ENCODE measurements around the gene PNPLA6. TPM values are rescaled to one million over a fixed set of nuclear protein-coding genes. Genes with fewer than 3 reads are reported as not detected.
A peak's percentile ranks its signal among the peaks of the same experiment; 100 is the strongest.

PNPLA6 gene
- total and polyA plus RNA-seq, 9 of the 15 experiments (the other 6 are each of a cell fraction or from before 2014, with no cell fraction given): 0.07 to 30.2 (median 8.3) TPM

DNA sequence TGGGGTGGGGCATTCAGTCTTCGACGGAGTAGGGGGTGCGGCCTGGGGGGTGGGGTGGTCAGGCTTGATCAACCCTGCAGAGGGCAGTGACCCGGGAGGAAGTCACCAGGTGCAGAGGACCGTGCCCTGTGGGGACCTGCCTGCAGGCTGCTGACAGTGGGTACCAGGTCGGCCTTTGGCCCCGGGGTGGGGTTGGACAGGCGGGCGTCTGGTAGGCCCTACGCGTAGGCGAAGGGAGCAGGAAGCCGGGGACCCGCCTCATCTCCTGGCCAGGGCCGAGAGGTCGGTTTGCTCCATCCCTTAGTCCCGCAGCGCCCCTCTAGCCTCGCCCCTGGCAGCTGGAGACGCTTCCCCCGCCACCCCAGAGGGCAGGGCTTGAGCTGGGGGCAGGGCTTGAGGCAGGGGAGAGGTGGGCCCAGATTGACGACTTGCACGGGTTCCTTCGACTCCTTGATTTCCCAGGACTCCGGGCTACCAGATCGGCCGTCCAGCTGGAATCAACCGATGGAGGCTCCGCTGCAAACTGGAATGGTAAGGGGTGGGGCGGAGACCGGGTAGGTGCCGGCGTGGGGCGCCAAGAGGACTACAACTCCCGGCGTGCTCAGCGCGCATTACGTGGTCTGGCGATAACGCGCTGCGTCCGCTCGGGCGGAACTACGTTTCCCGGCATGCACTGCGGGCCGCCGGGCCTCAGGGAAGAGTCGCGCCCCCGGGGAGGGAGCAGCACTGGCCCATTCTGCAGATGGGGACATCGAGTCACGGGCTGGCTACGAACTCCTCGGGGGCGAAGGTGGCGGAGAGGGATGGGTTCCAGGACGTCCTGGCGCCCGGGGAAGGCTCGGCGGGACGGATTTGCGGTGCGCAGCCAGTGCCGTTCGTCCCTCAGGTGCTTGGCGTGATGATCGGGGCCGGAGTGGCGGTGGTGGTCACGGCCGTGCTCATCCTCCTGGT lies at the start of gene PNPLA6 (continued):
- TF ChIP-seq, protein P1, sequence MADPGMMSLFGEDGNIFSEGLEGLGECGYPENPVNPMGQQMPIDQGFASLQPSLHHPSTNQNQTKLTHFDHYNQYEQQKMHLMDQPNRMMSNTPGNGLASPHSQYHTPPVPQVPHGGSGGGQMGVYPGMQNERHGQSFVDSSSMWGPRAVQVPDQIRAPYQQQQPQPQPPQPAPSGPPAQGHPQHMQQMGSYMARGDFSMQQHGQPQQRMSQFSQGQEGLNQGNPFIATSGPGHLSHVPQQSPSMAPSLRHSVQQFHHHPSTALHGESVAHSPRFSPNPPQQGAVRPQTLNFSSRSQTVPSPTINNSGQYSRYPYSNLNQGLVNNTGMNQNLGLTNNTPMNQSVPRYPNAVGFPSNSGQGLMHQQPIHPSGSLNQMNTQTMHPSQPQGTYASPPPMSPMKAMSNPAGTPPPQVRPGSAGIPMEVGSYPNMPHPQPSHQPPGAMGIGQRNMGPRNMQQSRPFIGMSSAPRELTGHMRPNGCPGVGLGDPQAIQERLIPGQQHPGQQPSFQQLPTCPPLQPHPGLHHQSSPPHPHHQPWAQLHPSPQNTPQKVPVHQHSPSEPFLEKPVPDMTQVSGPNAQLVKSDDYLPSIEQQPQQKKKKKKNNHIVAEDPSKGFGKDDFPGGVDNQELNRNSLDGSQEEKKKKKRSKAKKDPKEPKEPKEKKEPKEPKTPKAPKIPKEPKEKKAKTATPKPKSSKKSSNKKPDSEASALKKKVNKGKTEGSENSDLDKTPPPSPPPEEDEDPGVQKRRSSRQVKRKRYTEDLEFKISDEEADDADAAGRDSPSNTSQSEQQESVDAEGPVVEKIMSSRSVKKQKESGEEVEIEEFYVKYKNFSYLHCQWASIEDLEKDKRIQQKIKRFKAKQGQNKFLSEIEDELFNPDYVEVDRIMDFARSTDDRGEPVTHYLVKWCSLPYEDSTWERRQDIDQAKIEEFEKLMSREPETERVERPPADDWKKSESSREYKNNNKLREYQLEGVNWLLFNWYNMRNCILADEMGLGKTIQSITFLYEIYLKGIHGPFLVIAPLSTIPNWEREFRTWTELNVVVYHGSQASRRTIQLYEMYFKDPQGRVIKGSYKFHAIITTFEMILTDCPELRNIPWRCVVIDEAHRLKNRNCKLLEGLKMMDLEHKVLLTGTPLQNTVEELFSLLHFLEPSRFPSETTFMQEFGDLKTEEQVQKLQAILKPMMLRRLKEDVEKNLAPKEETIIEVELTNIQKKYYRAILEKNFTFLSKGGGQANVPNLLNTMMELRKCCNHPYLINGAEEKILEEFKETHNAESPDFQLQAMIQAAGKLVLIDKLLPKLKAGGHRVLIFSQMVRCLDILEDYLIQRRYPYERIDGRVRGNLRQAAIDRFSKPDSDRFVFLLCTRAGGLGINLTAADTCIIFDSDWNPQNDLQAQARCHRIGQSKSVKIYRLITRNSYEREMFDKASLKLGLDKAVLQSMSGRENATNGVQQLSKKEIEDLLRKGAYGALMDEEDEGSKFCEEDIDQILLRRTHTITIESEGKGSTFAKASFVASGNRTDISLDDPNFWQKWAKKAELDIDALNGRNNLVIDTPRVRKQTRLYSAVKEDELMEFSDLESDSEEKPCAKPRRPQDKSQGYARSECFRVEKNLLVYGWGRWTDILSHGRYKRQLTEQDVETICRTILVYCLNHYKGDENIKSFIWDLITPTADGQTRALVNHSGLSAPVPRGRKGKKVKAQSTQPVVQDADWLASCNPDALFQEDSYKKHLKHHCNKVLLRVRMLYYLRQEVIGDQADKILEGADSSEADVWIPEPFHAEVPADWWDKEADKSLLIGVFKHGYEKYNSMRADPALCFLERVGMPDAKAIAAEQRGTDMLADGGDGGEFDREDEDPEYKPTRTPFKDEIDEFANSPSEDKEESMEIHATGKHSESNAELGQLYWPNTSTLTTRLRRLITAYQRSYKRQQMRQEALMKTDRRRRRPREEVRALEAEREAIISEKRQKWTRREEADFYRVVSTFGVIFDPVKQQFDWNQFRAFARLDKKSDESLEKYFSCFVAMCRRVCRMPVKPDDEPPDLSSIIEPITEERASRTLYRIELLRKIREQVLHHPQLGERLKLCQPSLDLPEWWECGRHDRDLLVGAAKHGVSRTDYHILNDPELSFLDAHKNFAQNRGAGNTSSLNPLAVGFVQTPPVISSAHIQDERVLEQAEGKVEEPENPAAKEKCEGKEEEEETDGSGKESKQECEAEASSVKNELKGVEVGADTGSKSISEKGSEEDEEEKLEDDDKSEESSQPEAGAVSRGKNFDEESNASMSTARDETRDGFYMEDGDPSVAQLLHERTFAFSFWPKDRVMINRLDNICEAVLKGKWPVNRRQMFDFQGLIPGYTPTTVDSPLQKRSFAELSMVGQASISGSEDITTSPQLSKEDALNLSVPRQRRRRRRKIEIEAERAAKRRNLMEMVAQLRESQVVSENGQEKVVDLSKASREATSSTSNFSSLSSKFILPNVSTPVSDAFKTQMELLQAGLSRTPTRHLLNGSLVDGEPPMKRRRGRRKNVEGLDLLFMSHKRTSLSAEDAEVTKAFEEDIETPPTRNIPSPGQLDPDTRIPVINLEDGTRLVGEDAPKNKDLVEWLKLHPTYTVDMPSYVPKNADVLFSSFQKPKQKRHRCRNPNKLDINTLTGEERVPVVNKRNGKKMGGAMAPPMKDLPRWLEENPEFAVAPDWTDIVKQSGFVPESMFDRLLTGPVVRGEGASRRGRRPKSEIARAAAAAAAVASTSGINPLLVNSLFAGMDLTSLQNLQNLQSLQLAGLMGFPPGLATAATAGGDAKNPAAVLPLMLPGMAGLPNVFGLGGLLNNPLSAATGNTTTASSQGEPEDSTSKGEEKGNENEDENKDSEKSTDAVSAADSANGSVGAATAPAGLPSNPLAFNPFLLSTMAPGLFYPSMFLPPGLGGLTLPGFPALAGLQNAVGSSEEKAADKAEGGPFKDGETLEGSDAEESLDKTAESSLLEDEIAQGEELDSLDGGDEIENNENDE (IDR thresholded peaks at IDR 0.05; ENCODE audit: low read depth, low read length): no peak
- TF ChIP-seq RAD21 (CRISPR knock-in tag; conservative IDR thresholded peaks at IDR 0.05 in 1 of 2, IDR thresholded peaks at IDR 0.05 in 1 of 2): no peak; a peak in 1 of 4 replicates
- no peak for TF ChIP-seq GATA2 (CRISPR knock-in tag; IDR thresholded peaks at IDR 0.05)
- no peak for TF ChIP-seq DNMT1 (IDR thresholded peaks at IDR 0.05)
- TF ChIP-seq, protein P2, sequence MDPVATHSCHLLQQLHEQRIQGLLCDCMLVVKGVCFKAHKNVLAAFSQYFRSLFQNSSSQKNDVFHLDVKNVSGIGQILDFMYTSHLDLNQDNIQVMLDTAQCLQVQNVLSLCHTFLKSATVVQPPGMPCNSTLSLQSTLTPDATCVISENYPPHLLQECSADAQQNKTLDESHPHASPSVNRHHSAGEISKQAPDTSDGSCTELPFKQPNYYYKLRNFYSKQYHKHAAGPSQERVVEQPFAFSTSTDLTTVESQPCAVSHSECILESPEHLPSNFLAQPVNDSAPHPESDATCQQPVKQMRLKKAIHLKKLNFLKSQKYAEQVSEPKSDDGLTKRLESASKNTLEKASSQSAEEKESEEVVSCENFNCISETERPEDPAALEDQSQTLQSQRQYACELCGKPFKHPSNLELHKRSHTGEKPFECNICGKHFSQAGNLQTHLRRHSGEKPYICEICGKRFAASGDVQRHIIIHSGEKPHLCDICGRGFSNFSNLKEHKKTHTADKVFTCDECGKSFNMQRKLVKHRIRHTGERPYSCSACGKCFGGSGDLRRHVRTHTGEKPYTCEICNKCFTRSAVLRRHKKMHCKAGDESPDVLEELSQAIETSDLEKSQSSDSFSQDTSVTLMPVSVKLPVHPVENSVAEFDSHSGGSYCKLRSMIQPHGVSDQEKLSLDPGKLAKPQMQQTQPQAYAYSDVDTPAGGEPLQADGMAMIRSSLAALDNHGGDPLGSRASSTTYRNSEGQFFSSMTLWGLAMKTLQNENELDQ (CRISPR knock-in tag; IDR thresholded peaks at IDR 0.05; ENCODE audit: borderline replicate concordance): peak; percentile 87; the same call in 1 of the 2 replicates
- TF ChIP-seq ZNF589 (CRISPR knock-in tag; IDR thresholded peaks at IDR 0.05; ENCODE audit: low read depth): no peak
- TF ChIP-seq SIRT6 (IDR thresholded peaks at IDR 0.05; ENCODE audit: low read depth, low read length): no peak
- TF ChIP-seq, protein P3, sequence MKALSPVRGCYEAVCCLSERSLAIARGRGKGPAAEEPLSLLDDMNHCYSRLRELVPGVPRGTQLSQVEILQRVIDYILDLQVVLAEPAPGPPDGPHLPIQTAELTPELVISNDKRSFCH (CRISPR knock-in tag; IDR thresholded peaks at IDR 0.05): no peak
- TF ChIP-seq, protein P3 (tag; IDR thresholded peaks at IDR 0.05): peak; percentile 67; the same call in 1 of the 2 replicates
- TF ChIP-seq ZNF668 (CRISPR knock-in tag; IDR thresholded peaks at IDR 0.05): no peak
